Stimulated activated CD4-positive, alpha-beta T cell treated with anti-CD3 and anti-CD28 coated beads, TNF-alpha, amount 100 ng/mL, for 1 hour (primary cell): Measurements from ENCODE around the gene FTH1.

ENCODE experiments used
- DNase-seq, 3 donors: peaks; one replicate each; pipeline ENCODE4 v3.0.0-alpha.2; 2020; ENCODE audit warnings: low read depth in 3 of 3, low spot score in 1 of 3

The FTH1 gene

DNA sequence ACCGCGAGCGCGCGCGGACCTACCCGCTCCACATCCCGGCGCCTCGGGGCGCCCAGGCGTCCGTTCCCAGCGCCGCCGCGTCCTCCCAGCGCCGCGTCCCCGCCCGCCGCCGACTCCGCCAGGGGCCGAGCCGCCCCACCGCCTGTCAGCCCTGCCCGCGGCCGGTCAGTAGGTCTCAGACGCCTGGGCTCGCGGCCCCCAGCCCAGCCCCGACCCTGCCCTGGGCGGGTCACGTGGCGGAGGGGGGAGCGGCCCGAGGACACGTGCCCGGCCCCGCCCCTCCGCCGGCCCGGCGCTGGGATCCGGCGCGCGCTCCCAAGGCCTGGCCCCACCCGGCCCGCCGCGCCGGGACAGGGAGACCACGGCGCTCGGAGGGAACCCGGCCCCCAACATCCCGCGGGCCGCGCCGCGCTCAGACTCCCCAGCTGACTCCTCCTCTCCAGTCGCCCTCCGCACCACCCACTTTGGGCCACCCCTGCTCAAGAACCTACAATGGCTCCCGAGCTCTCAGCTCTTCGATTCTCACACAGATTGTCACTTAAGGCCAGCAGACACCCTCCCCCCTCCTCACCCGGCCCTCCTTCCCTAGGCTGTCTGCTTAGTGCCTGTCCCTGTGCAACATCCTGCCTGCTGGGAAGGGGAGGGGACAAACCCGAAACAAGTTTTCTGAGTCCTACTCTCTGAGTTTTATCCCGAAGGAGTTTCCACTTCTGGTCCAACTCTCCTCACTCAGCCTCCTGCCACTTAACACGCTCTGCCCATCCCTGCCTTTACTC lies 49.9 kb downstream of the FTH1 start, which contains the start of gene RAB3IL1:
TSS of gene RAB3IL1 (minus strand) at position 233 of the 776 bp plus-strand sequence. CDS start at position 34, 199 bp downstream.
- DNase-seq: no peak

DNA sequence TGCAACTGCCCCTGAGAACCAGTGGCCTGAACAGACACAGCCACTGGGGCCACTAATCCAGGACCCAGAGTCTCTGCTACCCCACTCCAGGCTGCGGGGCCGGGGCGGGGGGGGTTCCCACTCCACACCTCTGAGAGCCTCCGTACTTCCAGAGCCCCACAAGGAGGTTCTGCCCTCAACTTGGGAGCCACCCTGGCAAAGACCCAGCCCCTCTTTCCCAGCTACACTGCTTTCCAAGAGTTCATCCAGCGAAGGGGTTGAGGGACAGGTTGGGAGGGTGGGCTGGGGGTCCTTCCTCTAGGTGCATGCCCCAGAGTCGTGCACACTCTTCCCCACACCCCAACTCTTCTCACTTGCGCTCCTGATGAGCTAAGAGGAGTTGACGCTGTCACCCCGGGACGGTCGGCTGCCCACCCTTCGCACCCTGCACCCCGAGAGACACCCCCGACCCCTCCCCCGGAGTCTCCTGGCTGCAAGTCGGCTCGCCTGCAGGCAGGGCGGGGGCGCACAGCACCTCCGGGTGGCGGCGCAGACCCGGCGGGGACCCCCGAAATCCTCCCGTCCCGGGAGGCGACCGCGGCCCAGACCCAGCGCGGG lies 50.6 kb downstream of the FTH1 start:
- no peak for DNase-seq

DNA sequence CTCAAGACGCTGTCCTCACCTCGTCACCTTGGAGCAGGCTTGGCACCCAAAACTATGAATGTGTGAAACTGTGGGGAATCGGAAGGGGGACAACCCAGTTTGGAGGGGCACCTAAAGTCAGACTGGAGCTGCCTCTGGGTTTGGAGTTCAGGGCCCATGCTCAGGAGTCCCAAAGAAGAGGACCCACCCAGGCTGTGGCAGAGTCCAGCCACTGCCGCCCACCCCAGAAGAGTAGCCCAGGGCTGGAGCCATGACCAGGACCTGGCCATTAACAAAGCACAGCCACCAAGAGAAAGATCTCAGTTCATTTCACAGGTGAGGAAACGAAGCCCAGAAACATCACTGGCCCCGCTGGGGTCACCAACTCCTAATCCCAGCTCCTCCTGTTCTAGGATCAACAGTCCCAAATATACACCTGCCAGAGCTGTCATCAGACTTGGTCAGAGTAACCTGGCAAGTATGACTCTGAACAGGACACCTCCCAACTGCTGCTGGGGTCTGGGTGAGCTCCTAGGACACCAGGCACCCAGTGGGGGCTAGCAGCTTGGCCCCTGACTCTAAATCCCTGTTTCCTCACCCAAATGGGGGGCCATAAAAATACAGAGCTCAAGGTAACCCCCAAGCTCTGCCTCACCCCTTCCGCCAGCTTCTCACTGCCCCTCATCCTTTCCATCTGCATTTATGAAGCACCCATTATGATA lies 52.8 kb downstream of the FTH1 start:
- no peak for DNase-seq
